Measurements from ENCODE around the gene GUCA2A. TPM values are rescaled to one million over a fixed set of nuclear protein-coding genes. Genes with fewer than 3 reads are reported as not detected.
A peak's percentile ranks its signal among the peaks of the same experiment; 100 is the strongest.

Gene GUCA2A
- total and polyA plus RNA-seq, 8 donors, result 1.8 to 3.1 TPM; not detected in 6

DNA sequence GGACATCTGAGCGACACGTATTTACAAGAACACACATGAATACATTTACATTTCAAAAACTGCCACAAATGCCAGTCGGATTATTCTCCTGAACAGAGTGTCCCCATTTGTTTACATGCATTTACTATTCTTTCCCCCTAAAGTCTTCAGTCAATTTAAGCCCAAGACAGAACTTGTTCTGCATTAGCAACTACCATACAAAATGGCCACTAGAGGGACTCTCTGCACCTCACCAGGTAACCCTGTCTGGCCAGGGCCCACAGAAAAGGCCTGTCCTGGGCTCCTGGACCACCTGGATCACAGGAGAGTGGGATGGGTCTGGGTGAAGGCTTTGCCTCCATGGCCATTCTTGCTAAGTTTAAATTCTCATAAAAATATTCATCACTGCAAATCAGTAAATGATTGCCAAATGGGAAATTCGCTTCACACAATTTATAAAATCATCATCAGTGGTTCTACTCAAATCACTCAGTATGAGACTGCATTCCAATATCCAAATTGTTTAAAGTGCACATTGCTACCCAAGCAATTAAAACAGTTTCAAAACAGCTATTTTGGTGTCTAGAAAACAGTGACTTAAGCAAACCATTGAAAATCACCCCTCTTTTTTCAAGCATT lies 12.5 kb upstream of the GUCA2A start:
- Histone ChIP-seq H3K4me1 (peaks cover 30 to 57% (median 44%) of the 10 kb centered on the region in 4 donors), H3K9me3 (no peaks in the 10 kb centered on the region), H3K27ac (peak overlapping the region in 1 of 5 donors; percentile 4), H3K27me3 (no peaks in the 10 kb centered on the region), H3K36me3 (peaks cover 0 to 28% (median 24%) of the 10 kb centered on the region in 4 donors), H3K4me3 (no peak overlapping the region)
- TF ChIP-seq, protein P1, sequence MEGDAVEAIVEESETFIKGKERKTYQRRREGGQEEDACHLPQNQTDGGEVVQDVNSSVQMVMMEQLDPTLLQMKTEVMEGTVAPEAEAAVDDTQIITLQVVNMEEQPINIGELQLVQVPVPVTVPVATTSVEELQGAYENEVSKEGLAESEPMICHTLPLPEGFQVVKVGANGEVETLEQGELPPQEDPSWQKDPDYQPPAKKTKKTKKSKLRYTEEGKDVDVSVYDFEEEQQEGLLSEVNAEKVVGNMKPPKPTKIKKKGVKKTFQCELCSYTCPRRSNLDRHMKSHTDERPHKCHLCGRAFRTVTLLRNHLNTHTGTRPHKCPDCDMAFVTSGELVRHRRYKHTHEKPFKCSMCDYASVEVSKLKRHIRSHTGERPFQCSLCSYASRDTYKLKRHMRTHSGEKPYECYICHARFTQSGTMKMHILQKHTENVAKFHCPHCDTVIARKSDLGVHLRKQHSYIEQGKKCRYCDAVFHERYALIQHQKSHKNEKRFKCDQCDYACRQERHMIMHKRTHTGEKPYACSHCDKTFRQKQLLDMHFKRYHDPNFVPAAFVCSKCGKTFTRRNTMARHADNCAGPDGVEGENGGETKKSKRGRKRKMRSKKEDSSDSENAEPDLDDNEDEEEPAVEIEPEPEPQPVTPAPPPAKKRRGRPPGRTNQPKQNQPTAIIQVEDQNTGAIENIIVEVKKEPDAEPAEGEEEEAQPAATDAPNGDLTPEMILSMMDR (IDR thresholded peaks at IDR 0.05), result peak in 5 of 7 experiments; percentile 42 to 71 (median 48)
- no peak for TF ChIP-seq EP300 (IDR thresholded peaks at IDR 0.05)
- peak in 1 of 2 donors; percentile 76 for DNase-seq
- intact Hi-C loops (cut with DNase I; ENCODE audit: low total_unique reads), result no loop called here
- 70 to 79% (median 74%) methylated on average over 4 of the region's 4 CpGs for WGBS, 5 donors

DNA sequence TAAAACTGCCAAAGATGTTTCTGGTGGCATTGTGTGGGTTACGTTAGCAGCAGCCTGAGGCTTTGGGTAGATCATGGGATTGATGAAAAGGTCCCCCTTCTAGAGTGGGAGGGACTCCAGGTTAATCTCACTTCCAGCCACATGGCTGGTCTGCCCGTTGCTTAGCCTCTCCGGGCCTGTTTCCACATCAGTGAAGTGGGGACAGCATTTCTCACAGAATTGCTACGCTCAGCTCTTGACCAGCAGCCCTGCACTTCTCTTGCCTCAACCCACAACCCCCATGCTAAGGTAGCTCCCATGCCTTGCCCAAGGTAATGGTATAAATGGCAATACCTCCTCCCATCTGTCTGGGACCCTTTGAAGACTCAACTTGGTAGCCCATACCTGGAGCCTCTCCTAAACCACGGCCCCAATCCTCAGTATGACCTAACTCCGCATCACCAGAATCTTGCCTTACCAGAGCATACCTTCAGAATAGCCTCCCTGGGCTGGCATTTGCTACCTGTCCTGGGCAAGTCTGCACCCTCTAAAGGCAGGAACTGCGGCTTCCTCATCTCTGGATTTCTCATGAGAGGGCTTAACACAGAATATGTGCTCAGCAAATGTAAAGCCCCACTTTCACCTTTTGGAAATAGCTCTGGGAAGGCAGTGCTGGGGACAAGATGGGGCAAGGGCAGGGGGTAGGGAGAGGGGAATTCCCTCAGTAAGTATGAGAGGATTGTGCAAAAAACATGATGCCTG lies 10.9 kb upstream of the GUCA2A start:
- H3K36me3 ChIP-seq, result peaks cover 0 to 13% (median 10%) of the 10 kb centered on the region in 4 donors
- peaks cover 30 to 61% (median 48%) of the 10 kb centered on the region in 4 donors for H3K4me1 ChIP-seq
- no peak overlapping the region for H3K4me3 ChIP-seq
- intact Hi-C loops (cut with DNase I; ENCODE audit: low total_unique reads), result no loop called here
- no peak for TF ChIP-seq POLR2AphosphoS5 (IDR thresholded peaks at IDR 0.05)
- TF ChIP-seq, protein P1 (IDR thresholded peaks at IDR 0.05), result no peak
- no peak for TF ChIP-seq EP300 (IDR thresholded peaks at IDR 0.05)
- no peak for TF ChIP-seq POLR2A (IDR thresholded peaks at IDR 0.05)
- DNase-seq, result no peak
- H3K27me3 ChIP-seq, result no peaks in the 10 kb centered on the region
- H3K27ac ChIP-seq, result no peak overlapping the region
- no peaks in the 10 kb centered on the region for H3K9me3 ChIP-seq
- 85 to 97% (median 92%) methylated on average over 7 of the region's 7 CpGs for WGBS, 5 donors

- peak in 1 of 2 donors; percentile 63 for DNase-seq
- WGBS, 5 donors, result 66 to 73% (median 72%) methylated on average over 8 of the region's 8 CpGs
- TF ChIP-seq POLR2AphosphoS5 (IDR thresholded peaks at IDR 0.05), result no peak
- no peak for TF ChIP-seq EP300 (IDR thresholded peaks at IDR 0.05)
- TF ChIP-seq POLR2A (IDR thresholded peaks at IDR 0.05), result no peak
- TF ChIP-seq, protein P1 (IDR thresholded peaks at IDR 0.05), result no peak
These were observed 9.6 kb upstream of the GUCA2A start for GRCh38 chr1:42173961-42174735.

More at GRCh38 chr1:42173961-42174735, 9.6 kb upstream of the GUCA2A start:
- no peaks in the 10 kb centered on the region for H3K27me3 ChIP-seq
- H3K36me3 ChIP-seq, result peaks cover 0 to 1% (median 0%) of the 10 kb centered on the region in 4 donors
- intact Hi-C loops (cut with DNase I; ENCODE audit: low total_unique reads), result no loop called here
- H3K27ac ChIP-seq, result peak overlapping the region in 1 of 5 donors; percentile 53
- peaks cover 24 to 51% (median 38%) of the 10 kb centered on the region in 4 donors for H3K4me1 ChIP-seq
- H3K9me3 ChIP-seq, result no peaks in the 10 kb centered on the region
- H3K4me3 ChIP-seq, result no peak overlapping the region
